KOPT-K1 (cell line): ENCODE measurements around the gene ELMO1.

ENCODE experiments used
- H3K27ac ChIP-seq: fragments of 200-600 bp; sonication (generic); 2 replicates; pipeline ENCODE4 v1.5.1; 2016; ENCODE audit warnings: antibody characterized with exemption, mild to moderate bottlenecking, low read depth, low read length; ENCODE audit not compliant: poor library complexity, severe bottlenecking
- H3K36me3 ChIP-seq: fragments of 200-600 bp; sonication (generic); 2 replicates; pipeline ENCODE4 v1.5.1; 2017; ENCODE audit warnings: antibody characterized with exemption, mild to moderate bottlenecking, low read length, moderate library complexity; ENCODE audit not compliant: insufficient read depth
- H3K9me3 ChIP-seq: fragments of 200-600 bp; sonication (generic); 2 replicates; pipeline ENCODE4 v1.5.1; 2017; ENCODE audit warnings: antibody characterized with exemption, low read length, mild to moderate bottlenecking; ENCODE audit not compliant: insufficient read depth, poor library complexity, severe bottlenecking

The ELMO1 gene

DNA sequence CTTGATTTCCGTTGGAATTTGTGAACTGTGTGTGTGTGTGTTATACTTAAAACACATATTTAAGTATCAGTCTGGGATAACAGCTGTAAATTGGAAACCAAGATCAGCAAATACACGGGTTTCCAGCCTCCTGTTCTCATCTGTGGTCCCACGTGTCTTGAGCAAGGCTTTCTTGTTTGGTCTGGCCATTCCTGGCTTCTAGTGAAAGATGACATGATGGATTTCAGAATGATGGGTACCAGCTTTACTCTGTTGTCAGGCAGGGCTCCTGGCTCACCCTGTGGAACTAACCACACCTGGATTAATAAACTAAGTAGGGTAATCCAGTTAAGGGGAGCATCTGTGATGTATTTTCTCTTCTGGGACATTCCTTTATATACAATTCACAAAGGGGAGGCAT, 378.2 kb downstream of the ELMO1 start:
- H3K9me3 ChIP-seq = no peaks in the 10 kb centered on the region
- no peak overlapping the region for H3K27ac ChIP-seq
- peaks cover 18% of the 10 kb centered on the region; the same call in 1 of the 2 replicates for H3K36me3 ChIP-seq

DNA sequence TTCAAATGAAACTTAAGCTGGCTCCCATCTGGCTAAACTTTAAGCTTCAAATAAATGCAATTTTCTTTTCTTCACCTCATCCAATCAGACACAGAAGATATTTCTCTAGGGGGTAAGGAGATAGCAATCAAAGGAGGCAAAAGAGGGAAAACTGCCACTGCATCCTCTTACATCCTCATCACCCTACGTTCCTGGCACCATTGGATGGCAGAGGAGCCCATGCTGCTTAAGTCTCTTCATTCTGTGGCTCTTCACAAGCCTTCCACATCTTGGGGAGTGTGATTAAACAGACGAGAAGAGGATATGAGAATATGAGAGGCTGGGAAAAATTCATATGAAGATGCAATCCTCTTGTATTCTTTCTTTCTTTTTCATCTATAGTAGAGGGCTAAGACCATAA, 378.6 kb downstream of the ELMO1 start:
- peaks cover 18% of the 10 kb centered on the region; the same call in 1 of the 2 replicates for H3K36me3 ChIP-seq
- H3K9me3 ChIP-seq = no peaks in the 10 kb centered on the region
- no peak overlapping the region for H3K27ac ChIP-seq

DNA sequence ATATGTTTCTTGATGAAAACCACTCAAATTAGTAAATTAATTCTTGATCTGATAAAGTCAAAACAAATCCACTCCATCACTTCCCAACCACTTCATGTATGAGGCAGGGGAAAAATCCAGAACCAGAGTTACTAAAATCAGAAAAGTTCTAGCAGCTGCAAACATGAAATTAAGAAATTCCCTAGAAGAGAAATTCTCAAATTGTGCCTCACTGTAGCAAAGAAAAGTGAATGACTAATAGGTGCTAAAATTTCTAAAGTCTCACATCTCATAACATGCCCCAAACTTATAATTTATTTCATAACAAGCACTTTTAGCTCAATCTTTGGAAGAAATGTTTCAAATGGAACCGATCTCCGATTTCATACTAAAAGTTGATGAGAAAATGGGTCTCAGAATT, 379.3 kb downstream of the ELMO1 start:
- H3K27ac ChIP-seq = no peak overlapping the region

DNA sequence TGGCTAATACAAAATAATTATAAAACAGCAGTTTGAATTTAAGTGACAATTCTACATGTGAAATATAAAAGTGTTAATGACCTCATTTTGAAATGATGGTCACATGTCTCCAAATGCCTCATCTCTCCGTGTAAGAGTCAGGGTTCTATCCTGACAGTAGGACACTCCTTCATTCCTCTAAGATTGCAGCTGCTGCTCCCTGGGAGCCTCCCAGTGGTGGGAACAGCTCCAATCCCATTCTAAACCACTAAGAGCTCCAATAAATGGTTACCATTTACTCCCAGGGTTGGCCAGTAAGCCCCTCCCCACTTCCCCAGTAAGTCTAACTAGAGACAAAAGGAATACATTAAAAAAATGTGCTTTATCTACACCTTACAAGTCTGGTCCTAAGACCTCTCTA, 379.8 kb downstream of the ELMO1 start:
- no peak overlapping the region for H3K27ac ChIP-seq
- H3K9me3 ChIP-seq = no peaks in the 10 kb centered on the region
- H3K36me3 ChIP-seq = peaks cover 11% of the 10 kb centered on the region; the same call in 1 of the 2 replicates

More for the DNA sequence above, 379.3 kb downstream of the ELMO1 start:
- H3K9me3 ChIP-seq = no peaks in the 10 kb centered on the region
- peaks cover 12% of the 10 kb centered on the region; the same call in 1 of the 2 replicates for H3K36me3 ChIP-seq

DNA sequence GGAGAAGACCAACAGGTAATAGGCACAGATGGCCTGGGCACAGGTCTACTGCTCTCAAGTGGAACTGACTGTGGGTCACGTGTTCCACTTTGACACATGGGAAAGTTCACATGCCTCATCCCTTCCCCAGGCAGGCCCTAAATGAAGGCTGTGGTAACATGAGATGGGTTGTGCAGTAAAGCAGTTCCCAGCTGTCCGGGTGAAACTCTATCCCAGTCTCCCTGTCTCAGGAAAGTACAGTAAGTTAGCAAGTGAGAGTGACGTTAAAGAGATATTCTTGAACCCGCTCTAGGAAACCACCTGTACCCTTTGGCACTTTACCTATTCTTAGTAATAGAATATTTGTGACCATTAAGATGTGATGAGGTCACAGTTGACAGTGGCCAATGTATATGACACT, 380.6 kb downstream of the ELMO1 start:
- H3K9me3 ChIP-seq = no peaks in the 10 kb centered on the region
- H3K36me3 ChIP-seq = peaks cover 11% of the 10 kb centered on the region; the same call in 1 of the 2 replicates
- no peak overlapping the region for H3K27ac ChIP-seq

DNA sequence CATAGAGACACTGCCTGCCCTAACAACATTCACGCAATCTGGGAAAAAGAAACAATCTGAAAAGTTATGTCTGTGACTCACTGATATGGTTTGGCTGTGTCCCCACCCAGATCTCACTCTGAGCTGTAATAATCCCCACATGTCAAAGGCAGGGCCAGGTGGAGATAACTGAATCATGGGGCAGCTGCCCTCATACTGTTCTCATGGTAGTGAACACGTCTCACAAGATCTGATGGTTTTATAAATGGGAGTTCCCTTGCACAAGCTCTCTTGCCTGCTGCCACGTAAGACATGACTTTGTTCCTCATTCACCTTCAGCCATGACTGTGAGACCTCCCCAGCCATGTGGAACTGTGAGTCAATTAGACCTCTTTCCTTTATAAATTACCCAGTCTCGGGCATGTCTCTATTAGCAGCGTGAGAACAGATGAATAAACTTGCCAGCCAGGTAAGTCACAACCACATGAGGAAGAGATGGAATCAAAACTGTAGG, 382.8 kb downstream of the ELMO1 start:
- Histone ChIP-seq H3K27ac (no peak overlapping the region), H3K9me3 (no peaks in the 10 kb centered on the region), H3K36me3 (peaks cover 15% of the 10 kb centered on the region; the same call in 1 of the 2 replicates)

DNA sequence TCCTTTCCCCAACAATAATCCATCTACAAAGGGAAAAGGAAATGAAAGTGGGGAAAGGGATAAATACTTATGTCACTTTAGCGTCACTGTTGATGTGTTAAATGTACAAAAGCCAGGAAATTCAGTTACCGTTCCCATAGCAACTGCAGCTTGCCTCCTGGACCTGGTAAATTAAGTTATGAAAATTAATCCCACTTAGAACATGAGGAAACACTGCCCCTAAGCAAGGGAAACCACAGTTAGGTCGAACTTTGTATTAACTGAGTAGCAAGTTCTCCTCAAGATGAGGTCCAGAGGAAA, 386.2 kb downstream of the ELMO1 start:
- Histone ChIP-seq H3K9me3 (peaks cover 6% of the 10 kb centered on the region), H3K27ac (no peak overlapping the region), H3K36me3 (peaks cover 13% of the 10 kb centered on the region; the same call in 1 of the 2 replicates)

DNA sequence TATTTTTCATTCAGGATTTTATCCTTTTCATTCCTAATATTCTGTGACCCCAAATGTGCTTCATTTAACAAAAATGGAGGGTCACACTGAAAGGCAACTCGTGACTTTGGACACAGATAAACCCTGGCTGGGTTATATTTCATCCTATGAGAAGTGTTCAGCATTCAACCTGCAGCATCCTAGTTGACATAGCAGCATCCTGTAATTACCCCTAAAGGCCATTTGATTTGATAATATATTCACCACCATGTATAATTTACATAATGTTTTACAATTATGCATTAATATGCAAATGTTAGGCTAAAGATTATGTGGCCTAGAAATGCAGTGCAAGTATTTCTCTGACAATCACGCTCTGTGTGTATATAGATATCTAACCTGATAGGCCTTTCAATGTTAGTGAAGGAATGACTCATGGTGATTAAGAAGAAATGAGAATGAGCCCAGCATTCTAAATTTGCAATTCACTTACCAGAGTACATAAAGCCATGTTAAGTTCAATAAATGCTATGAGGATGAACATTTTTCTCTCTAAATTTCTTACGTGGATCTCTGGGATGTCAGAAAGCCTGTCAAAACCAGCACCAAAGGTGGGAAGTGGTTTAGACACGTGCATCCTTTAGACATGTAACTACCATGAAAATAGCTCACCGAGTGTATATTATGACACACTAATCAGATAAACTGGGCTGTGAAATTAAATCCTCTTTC, 386.7 kb downstream of the ELMO1 start:
- no peak overlapping the region for H3K27ac ChIP-seq
- H3K36me3 ChIP-seq = peaks cover 18% of the 10 kb centered on the region; the same call in 1 of the 2 replicates
- peaks cover 6% of the 10 kb centered on the region for H3K9me3 ChIP-seq

DNA sequence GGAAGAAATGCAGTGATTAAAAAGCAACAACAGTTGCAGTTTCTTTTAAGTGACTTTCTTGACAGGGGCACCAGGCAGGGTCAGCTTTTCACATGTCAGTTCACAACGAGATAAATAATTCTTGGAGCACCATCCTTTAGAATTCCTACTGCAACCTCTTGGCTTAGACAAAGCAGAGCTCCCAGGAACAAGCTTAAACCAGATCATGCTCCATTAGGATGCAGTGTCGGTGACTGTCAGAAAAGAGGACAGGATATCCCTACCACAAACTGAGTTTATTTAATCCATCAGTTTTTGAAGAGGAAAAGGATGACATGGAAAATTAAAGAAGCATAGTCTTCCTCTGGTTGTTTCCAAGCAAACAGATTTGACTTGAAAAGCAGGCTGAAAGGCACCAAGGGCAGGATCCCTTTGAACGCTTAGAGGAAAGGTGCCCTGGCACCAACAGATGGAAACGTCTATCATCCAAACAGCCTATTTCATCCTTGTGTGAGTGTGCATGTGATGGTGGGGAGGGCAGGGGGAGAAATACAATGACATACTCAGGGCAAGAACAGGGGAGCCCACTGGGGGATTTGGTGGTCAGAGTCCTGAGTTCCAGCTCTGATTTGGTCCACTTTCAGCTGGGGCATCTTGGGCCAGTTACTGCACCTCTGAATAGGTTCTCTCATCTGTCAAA, 392.3 kb downstream of the ELMO1 start:
- peaks cover 21% of the 10 kb centered on the region; the same call in 1 of the 2 replicates for H3K36me3 ChIP-seq
- no peak overlapping the region for H3K27ac ChIP-seq
- H3K9me3 ChIP-seq = peaks cover 6% of the 10 kb centered on the region

DNA sequence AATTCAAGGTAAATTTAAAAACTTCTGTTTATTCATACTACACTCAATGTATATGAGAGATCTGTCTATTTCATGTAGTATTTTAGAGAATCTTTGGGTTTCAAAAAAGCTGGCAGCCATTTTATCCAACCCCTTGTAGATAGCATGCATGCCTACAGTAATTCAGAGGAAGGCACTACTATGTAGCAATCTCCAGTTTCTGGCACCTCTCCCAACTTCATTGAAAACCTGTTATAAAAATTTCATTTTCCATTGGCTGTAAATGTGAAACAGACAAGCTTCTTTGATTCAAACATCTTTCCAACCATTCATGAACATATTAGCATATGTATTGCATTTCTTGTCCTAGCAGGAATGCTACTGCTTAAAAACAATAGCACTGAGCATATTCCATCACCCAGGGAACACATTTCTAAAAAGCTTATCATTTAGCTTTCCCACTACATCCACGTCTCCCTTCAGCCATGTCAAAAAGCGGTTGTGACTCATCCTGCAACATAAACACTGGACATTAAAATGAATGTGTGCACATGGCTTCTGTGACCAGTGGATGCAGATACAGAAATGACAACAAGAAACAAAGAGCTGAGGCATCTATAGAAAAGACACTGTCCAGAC, 393.9 kb downstream of the ELMO1 start:
- peaks cover 6% of the 10 kb centered on the region for H3K9me3 ChIP-seq
- peaks cover 21% of the 10 kb centered on the region; the same call in 1 of the 2 replicates for H3K36me3 ChIP-seq
- no peak overlapping the region for H3K27ac ChIP-seq

DNA sequence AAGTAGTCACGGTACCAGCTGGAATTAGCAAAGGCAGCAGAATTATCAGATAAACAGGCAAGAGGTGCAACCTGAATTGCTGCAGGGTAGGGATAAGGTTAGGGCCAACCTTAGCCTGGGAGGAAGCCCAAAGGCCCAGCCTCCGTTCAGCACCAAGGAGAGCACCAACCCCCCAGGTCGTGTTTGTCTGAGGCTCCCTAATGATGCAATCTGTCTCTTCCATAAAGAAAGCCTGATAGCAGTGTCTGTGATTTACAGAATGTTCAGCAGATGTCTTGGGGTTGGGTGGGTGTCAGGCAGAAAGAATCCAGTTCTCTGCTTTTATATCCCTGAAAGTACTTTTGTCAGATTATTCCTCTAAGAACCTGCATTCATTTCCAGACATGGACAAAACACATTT, 396.0 kb downstream of the ELMO1 start:
- Histone ChIP-seq H3K9me3 (no peaks in the 10 kb centered on the region), H3K27ac (no peak overlapping the region), H3K36me3 (peaks cover 14% of the 10 kb centered on the region; the same call in 1 of the 2 replicates)

DNA sequence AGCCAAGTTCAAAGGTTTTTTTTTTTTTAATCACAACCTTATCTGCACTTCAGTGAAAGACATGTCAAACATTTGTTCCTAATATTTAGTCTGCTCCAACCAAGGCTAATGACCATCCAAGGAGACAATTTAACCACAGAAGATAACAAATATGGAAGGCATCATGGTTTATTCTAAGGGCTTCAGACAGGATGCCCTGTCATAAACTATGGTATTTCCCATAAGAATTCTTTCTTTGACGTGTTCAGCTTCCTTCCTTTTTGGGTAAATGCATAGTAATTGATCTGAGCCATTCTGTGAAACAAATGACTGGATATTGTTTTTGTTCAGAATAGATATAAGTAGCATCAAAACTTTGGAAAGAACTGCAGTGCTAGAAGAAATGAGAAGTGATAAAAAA, 397.9 kb downstream of the ELMO1 start:
- no peaks in the 10 kb centered on the region; the same call in 1 of the 2 replicates for H3K36me3 ChIP-seq
- H3K27ac ChIP-seq = no peak overlapping the region
- no peaks in the 10 kb centered on the region for H3K9me3 ChIP-seq

DNA sequence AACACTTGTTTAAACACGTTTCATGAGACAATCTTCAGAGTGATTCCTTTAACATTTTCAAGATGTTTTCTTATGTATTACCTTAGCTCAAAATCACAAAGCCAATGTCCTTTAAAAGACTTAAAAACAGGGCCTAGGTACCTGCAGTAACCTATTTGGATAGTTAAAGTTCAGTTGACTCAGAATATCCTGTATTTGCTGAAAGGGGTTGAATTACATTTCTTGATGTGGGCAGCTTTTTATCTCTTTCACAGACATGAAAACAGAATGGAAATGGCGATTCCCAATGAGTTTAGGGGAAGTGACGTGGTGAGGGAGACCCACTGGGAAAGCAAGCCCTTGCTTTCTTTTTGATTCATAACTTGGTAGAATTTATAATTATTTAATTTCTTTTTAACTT, 400.0 kb downstream of the ELMO1 start:
- no peaks in the 10 kb centered on the region for H3K9me3 ChIP-seq
- no peak overlapping the region for H3K27ac ChIP-seq
- no peaks in the 10 kb centered on the region; the same call in 1 of the 2 replicates for H3K36me3 ChIP-seq

DNA sequence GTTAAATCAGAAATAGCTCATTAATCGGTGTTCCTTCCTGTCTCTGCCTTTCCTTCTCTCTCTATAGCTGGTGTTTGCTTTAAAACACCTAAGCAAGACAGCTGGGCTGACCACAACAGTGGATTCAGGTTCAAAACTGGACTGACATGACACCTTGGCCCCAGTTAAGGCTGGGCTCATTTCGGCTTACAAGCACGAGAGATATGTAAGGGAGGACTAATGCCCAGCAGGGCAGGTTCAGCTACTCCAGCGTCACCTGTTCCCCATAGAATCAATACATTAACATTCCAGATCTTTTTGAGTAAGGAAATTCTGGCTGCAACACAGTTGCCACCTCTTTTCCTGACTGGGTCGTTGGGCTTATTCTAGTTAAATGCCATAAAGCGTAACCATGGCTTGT, 401.4 kb downstream of the ELMO1 start:
- Histone ChIP-seq H3K27ac (no peak overlapping the region), H3K36me3 (no peaks in the 10 kb centered on the region; the same call in 1 of the 2 replicates)

DNA sequence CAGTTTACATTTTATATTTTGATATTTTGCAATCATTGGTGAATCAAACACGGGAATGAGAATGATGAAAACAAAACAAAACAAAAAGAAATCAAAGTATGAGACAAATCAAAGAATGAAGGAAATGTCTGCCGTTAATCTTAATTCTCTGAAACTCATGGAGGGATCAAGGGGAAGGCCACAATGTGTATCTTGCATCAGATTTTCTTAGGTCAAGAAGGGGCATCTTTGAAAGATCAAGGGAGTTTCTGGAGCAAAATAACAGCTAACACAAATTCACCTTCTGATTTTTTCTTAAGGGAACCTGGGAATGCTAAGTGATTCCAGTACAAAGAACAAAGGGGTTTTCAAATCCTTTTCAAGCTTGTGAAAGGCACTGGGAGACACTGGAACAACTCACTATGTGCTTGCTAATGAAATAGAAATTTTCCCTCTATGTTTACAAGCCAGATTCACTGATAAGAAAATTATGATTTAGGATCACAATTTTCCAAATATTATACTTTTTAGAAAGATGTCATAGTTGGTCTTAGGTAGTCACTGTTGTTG, 402.1 kb downstream of the ELMO1 start:
- no peaks in the 10 kb centered on the region for H3K9me3 ChIP-seq
- H3K36me3 ChIP-seq = no peaks in the 10 kb centered on the region; the same call in 1 of the 2 replicates
- H3K27ac ChIP-seq = no peak overlapping the region

More for the DNA sequence above, 401.4 kb downstream of the ELMO1 start:
- no peaks in the 10 kb centered on the region for H3K9me3 ChIP-seq
